Measurements from ENCODE around the gene COA4. TPM values are rescaled to one million over a fixed set of nuclear protein-coding genes. Genes with fewer than 3 reads are reported as not detected.

The COA4 gene
- total RNA-seq, 1 experiment from 2014 or later: 97.0 TPM

GRCh38 chr11:73894725-73895335, 18.2 kb upstream of the COA4 start:
- Histone ChIP-seq H3K9me2 (ENCODE audit: insufficient read depth) (no peaks in the 10 kb centered on the region), H3K9ac (ENCODE audit: low read length) (no peak overlapping the region), H2AFZ (ENCODE audit: low read depth, low read length, poor library complexity, severe bottlenecking) (no peak overlapping the region), H3K4me1 (ENCODE audit: control insufficient read depth in 1 of 2, insufficient read depth in 2 of 2, low read length in 2 of 2) (no peaks in the 10 kb centered on the region), H4K20me1 (ENCODE audit: insufficient read depth) (no peaks in the 10 kb centered on the region), H3K9me3 (ENCODE audit: control insufficient read depth in 1 of 2, insufficient read depth in 1 of 2, low read depth in 1 of 2, low read length in 2 of 2) (no peaks in the 10 kb centered on the region), H3K36me3 (ENCODE audit: control insufficient read depth in 1 of 2, insufficient read depth in 2 of 2, low read length in 2 of 2) (no peaks in the 10 kb centered on the region), H3K27me3 (ENCODE audit: insufficient read depth, low read length) (no peaks in the 10 kb centered on the region), H3K79me2 (ENCODE audit: insufficient read depth, low read length) (no peaks in the 10 kb centered on the region), H3K4me2 (ENCODE audit: low read length) (no peak overlapping the region), H3K27ac (ENCODE audit: low read depth, low read length) (no peak overlapping the region), H3K4me3 (replicated peaks in 1 of 2; ENCODE audit: low read depth in 1 of 2, low read length in 2 of 2) (no peak overlapping the region)
- no peak for ATAC-seq
- ChIA-PET RAD21 (ENCODE audit: low non-redundant PET in 1 of 2, low total read pairs in 2 of 2, uncharacterized antibody in 2 of 2, unreplicated experiment in 2 of 2) (no interaction called here), POLR2A (no interaction called here), CTCF (no interaction called here)
- intact Hi-C loops (cut with micrococcal nuclease): no loop called here
- DNase-seq (ENCODE audit: low read depth, low spot score): no peak
- no peak for TF ChIP-seq MAX (IDR thresholded peaks at IDR 0.05)
- BruUV-seq (replicated peaks): no TSS peak

DNA sequence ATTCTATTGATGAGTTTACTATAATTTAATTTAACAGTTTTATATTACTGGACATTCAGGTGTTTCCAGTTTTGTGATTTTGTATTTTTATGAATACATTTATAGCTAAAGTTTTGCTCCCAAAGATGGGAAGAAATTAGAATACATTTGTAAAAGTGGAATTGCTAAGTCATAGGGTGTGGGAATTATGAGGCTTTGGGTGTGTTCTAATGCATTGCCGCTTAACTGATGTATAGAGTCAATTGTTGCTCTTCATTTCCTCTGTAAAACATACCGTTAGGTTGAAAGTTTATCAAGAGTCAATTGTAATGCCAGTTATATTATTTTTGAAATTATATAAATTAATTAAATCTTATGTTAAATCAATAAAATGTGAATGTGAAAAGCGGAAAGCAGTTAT, 16.4 kb upstream of the COA4 start:
- Histone ChIP-seq H3K36me3 (ENCODE audit: control insufficient read depth in 1 of 2, insufficient read depth in 2 of 2, low read length in 2 of 2) (no peaks in the 10 kb centered on the region), H3K4me2 (ENCODE audit: low read length) (no peak overlapping the region), H3K4me3 (replicated peaks in 1 of 2; ENCODE audit: low read depth in 1 of 2, low read length in 2 of 2) (no peak overlapping the region), H3K9me2 (ENCODE audit: insufficient read depth) (no peaks in the 10 kb centered on the region), H3K27me3 (ENCODE audit: insufficient read depth, low read length) (no peaks in the 10 kb centered on the region), H3K9me3 (ENCODE audit: control insufficient read depth in 1 of 2, insufficient read depth in 1 of 2, low read depth in 1 of 2, low read length in 2 of 2) (no peaks in the 10 kb centered on the region), H2AFZ (ENCODE audit: low read depth, low read length, poor library complexity, severe bottlenecking) (no peak overlapping the region), H3K4me1 (ENCODE audit: control insufficient read depth in 1 of 2, insufficient read depth in 2 of 2, low read length in 2 of 2) (no peaks in the 10 kb centered on the region), H4K20me1 (ENCODE audit: insufficient read depth) (no peaks in the 10 kb centered on the region), H3K27ac (ENCODE audit: low read depth, low read length) (no peak overlapping the region), H3K79me2 (ENCODE audit: insufficient read depth, low read length) (no peaks in the 10 kb centered on the region), H3K9ac (ENCODE audit: low read length) (no peak overlapping the region)
- TF ChIP-seq SRF (IDR thresholded peaks at IDR 0.05; ENCODE audit: low read depth) (no peak), POLR2A (IDR thresholded peaks at IDR 0.05; ENCODE audit: borderline replicate concordance, extremely low read depth, insufficient read depth, insufficient read length) (no peak), EZH2 (IDR thresholded peaks at IDR 0.05) (no peak), EGR1 (IDR thresholded peaks at IDR 0.05; ENCODE audit: low read depth) (no peak), YY1 (IDR thresholded peaks at IDR 0.05; ENCODE audit: extremely low read depth, insufficient replicate concordance, low read depth, low read length) (no peak), ZFX (IDR thresholded peaks at IDR 0.05) (no peak), CBX3 (IDR thresholded peaks at IDR 0.05; ENCODE audit: low read depth) (no peak), SP1 (IDR thresholded peaks at IDR 0.05; ENCODE audit: low read depth) (no peak), ZBTB33 (IDR thresholded peaks at IDR 0.05; ENCODE audit: extremely low read depth, insufficient replicate concordance, low read length) (no peak), RAD21 (IDR thresholded peaks at IDR 0.05; ENCODE audit: low read depth) (no peak), TCF7L2 (IDR thresholded peaks at IDR 0.05; ENCODE audit: borderline replicate concordance, extremely low read depth, insufficient read depth, insufficient read length) (no peak), FOSL1 (IDR thresholded peaks at IDR 0.05; ENCODE audit: low read depth) (no peak), SIN3A (IDR thresholded peaks at IDR 0.05; ENCODE audit: low read depth) (no peak), EZH2phosphoT487 (IDR thresholded peaks at IDR 0.05; ENCODE audit: borderline replicate concordance) (no peak), JUND (IDR thresholded peaks at IDR 0.05) (no peak), ZNF274 (IDR thresholded peaks at IDR 0.05; ENCODE audit: low read depth, low read length) (no peak)
- TF ChIP-seq, protein P1, sequence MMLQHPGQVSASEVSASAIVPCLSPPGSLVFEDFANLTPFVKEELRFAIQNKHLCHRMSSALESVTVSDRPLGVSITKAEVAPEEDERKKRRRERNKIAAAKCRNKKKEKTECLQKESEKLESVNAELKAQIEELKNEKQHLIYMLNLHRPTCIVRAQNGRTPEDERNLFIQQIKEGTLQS (IDR thresholded peaks at IDR 0.05): no peak
- no peak for DNase-seq (ENCODE audit: low read depth, low spot score)
- BruUV-seq (replicated peaks): no TSS peak
- ChIA-PET CTCF (no interaction called here), POLR2A (no interaction called here), RAD21 (ENCODE audit: low non-redundant PET in 1 of 2, low total read pairs in 2 of 2, uncharacterized antibody in 2 of 2, unreplicated experiment in 2 of 2) (no interaction called here)
- no peak for ATAC-seq
- intact Hi-C loops (cut with micrococcal nuclease): no loop called here

Data from HCT116 (cell line).